H9 (cell line): Measurements from ENCODE around the gene SNX1. TPM values are rescaled to one million over a fixed set of nuclear protein-coding genes. Genes with fewer than 3 reads are reported as not detected.
A peak's percentile ranks its signal among the peaks of the same experiment; 100 is the strongest.

Experiments
- DNase-seq: peaks from one replicate; pipeline ENCODE4 v3.0.0-alpha.2; 2017
- H2AFZ ChIP-seq: one replicate; pipeline ENCODE4 v1.6.1; 2013; ENCODE audit warnings: mild to moderate bottlenecking, low read length, control low read depth, moderate library complexity
- H2AK5ac ChIP-seq: 2 replicates; pipeline ENCODE4 v1.6.1; 2013; ENCODE audit warnings: low read length, control low read depth, mixed read lengths; ENCODE audit not compliant: insufficient read length
- H2BK120ac ChIP-seq: one replicate; pipeline ENCODE4 v1.6.1; 2013; ENCODE audit warnings: low read depth, mild to moderate bottlenecking, low read length, control low read depth, inconsistent platforms; ENCODE audit not compliant: poor library complexity, severe bottlenecking
- H2BK12ac ChIP-seq: 2 replicates; pipeline ENCODE4 v1.6.1; 2013; ENCODE audit warnings: low read length, control low read depth, mixed read lengths, low read depth; ENCODE audit not compliant: insufficient read length
- H2BK15ac ChIP-seq: 2 replicates; pipeline ENCODE4 v1.6.1; 2013; ENCODE audit warnings: low read depth, low read length, control low read depth
- H2BK20ac ChIP-seq: one replicate; pipeline ENCODE4 v1.6.1; 2013; ENCODE audit warnings: low read depth, mild to moderate bottlenecking, low read length, control low read depth, inconsistent platforms; ENCODE audit not compliant: poor library complexity, severe bottlenecking
- H2BK5ac ChIP-seq: 2 replicates; pipeline ENCODE4 v1.6.1; 2013; ENCODE audit warnings: low read length, control low read depth, mixed read lengths; ENCODE audit not compliant: insufficient read length
- H3K14ac ChIP-seq: 2 replicates; pipeline ENCODE4 v1.6.1; 2013; ENCODE audit warnings: low read length, control low read depth; ENCODE audit not compliant: insufficient read depth
- H3K18ac ChIP-seq: 2 replicates; pipeline ENCODE4 v1.6.1; 2013; ENCODE audit warnings: low read depth, mild to moderate bottlenecking, mixed read lengths, low read length, control low read depth; ENCODE audit not compliant: insufficient read length
- H3K23ac ChIP-seq: 2 replicates; pipeline ENCODE4 v1.6.1; 2013; ENCODE audit warnings: low read length, control low read depth, mixed read lengths, low read depth; ENCODE audit not compliant: insufficient read length
- H3K23me2 ChIP-seq: 2 replicates; pipeline ENCODE4 v1.6.1; 2013; ENCODE audit warnings: low read depth, mild to moderate bottlenecking, mixed read lengths, low read length, control low read depth; ENCODE audit not compliant: insufficient read length, poor library complexity, severe bottlenecking
- H3K27ac ChIP-seq: 2 replicates; pipeline ENCODE4 v1.5.1; 2013; ENCODE audit warnings: low read length, control low read depth, mixed read lengths, low read depth; ENCODE audit not compliant: insufficient read length
- H3K27me3 ChIP-seq: 2 replicates; pipeline ENCODE4 v1.6.1; 2013; ENCODE audit warnings: low read length, control low read depth, inconsistent platforms; ENCODE audit not compliant: insufficient read depth
- H3K4ac ChIP-seq: 2 replicates; pipeline ENCODE4 v1.6.1; 2013; ENCODE audit warnings: low read depth, mild to moderate bottlenecking, control low read depth, inconsistent platforms, low read length, moderate library complexity
- H3K4me1 ChIP-seq: 2 replicates; pipeline ENCODE4 v1.6.1; 2013; ENCODE audit warnings: low read length, control low read depth, inconsistent platforms; ENCODE audit not compliant: insufficient read depth
- H3K4me2 ChIP-seq: 2 replicates; pipeline ENCODE4 v1.6.1; 2013; ENCODE audit warnings: low read length, control low read depth, mixed read lengths; ENCODE audit not compliant: insufficient read length, insufficient read depth
- H3K56ac ChIP-seq: 2 replicates; pipeline ENCODE4 v1.6.1; 2013; ENCODE audit warnings: low read depth, mild to moderate bottlenecking, mixed read lengths, low read length, control low read depth; ENCODE audit not compliant: insufficient read length
- H3K79me1 ChIP-seq: 2 replicates; pipeline ENCODE4 v1.6.1; 2013; ENCODE audit warnings: low read depth, mild to moderate bottlenecking, moderate library complexity, low read length, control low read depth, inconsistent platforms; ENCODE audit not compliant: insufficient read depth, poor library complexity, severe bottlenecking
- H3K79me2 ChIP-seq: 2 replicates; pipeline ENCODE4 v1.6.1; 2013; ENCODE audit warnings: low read length, control low read depth, inconsistent platforms; ENCODE audit not compliant: insufficient read depth
- H3K9ac ChIP-seq: 2 replicates; pipeline ENCODE4 v1.6.1; 2013; ENCODE audit warnings: low read length, control low read depth, mixed read lengths; ENCODE audit not compliant: insufficient read length; ENCODE audit errors: extremely low read depth
- H3K9me3 ChIP-seq: one replicate; pipeline ENCODE4 v1.6.1; 2013; ENCODE audit warnings: low read depth, low read length, inconsistent platforms; ENCODE audit not compliant: control insufficient read depth
- H3T11ph ChIP-seq: one replicate; pipeline ENCODE4 v1.6.1; 2013; ENCODE audit warnings: mild to moderate bottlenecking, low read length, control low read depth, inconsistent platforms
- H4K20me1 ChIP-seq: one replicate; pipeline ENCODE4 v1.6.1; 2013; ENCODE audit not compliant: control insufficient read depth, insufficient read length, insufficient read depth
- H4K5ac ChIP-seq: 2 replicates; pipeline ENCODE4 v1.6.1; 2013; ENCODE audit warnings: low read depth, mild to moderate bottlenecking, mixed read lengths, low read length, control low read depth; ENCODE audit not compliant: insufficient read length
- H4K8ac ChIP-seq: replicated peaks from 2 replicates; pipeline ENCODE4 v1.6.1; 2013; ENCODE audit warnings: low read length, control low read depth, mixed read lengths, low read depth; ENCODE audit not compliant: insufficient read length
- H4K91ac ChIP-seq: 2 replicates; pipeline ENCODE4 v1.6.1; 2013; ENCODE audit warnings: low read depth, mild to moderate bottlenecking, moderate library complexity, mixed read lengths, low read length, control low read depth; ENCODE audit not compliant: insufficient read length
- H3K27ac Mint-ChIP-seq, 3 experiments: 2 replicates in 2 of 3; 3 replicates in 1 of 3; pipeline ENCODE4 v1.8.0; 2020 to 2021; ENCODE audit warnings: mixed read lengths in 3 of 3, mild to moderate bottlenecking in 1 of 3, moderate library complexity in 1 of 3
- H3K27me3 Mint-ChIP-seq: 2 replicates; pipeline ENCODE4 v1.8.0; 2021; ENCODE audit warnings: low read depth, mild to moderate bottlenecking, moderate library complexity, mixed read lengths
- H3K36me3 Mint-ChIP-seq, 3 experiments: 2 replicates in 2 of 3; 3 replicates in 1 of 3; pipeline ENCODE4 v1.8.0; 2020 to 2021; ENCODE audit warnings: low read depth in 3 of 3, mixed read lengths in 3 of 3; ENCODE audit not compliant: insufficient read depth in 1 of 3
- H3K4me1 Mint-ChIP-seq, 2 experiments: 2 replicates each; pipeline ENCODE4 v1.8.0; 2020; ENCODE audit warnings: mixed read lengths in 2 of 2
- H3K4me3 Mint-ChIP-seq, 2 experiments: 2 replicates in 1 of 2; 3 replicates in 1 of 2; pipeline ENCODE4 v1.8.0; 2020 to 2021; ENCODE audit warnings: mild to moderate bottlenecking in 2 of 2, mixed read lengths in 2 of 2, moderate library complexity in 1 of 2
- H3K9me3 Mint-ChIP-seq, 2 experiments: 2 replicates in 1 of 2; 3 replicates in 1 of 2; pipeline ENCODE4 v1.8.0; 2020; ENCODE audit warnings: mild to moderate bottlenecking in 2 of 2, mixed read lengths in 2 of 2, moderate library complexity in 1 of 2
- WGBS: extraction: QIAGEN DNeasy Blood & Tissue Kit; methylation state at CpG from one replicate; pipeline ENCODE4 v1.1.7; 2013; ENCODE audit warnings: missing lambda C conversion rate, low lambda C conversion rate, mixed read lengths; ENCODE audit not compliant: insufficient read length; ENCODE audit errors: extremely low coverage; 5-methylcytosine and 5-hydroxymethylcytosine counted together
- total RNA-seq: library from RNA; stranded (reverse); gene quantifications from 2 replicates; pipeline ENCODE4 v1.2.1, GENCODE V29; 2021
- TF ChIP-seq, protein P1 (sequence below): fragments of 200-600 bp; sonication (generic); conservative IDR thresholded peaks from 3 replicates; pipeline ENCODE4 v1.8.0; 2021; ENCODE audit warnings: antibody characterized with exemption, mild to moderate bottlenecking

SNX1 gene
- total RNA-seq, 1 experiment from 2014 or later = 58.8 TPM

DNA sequence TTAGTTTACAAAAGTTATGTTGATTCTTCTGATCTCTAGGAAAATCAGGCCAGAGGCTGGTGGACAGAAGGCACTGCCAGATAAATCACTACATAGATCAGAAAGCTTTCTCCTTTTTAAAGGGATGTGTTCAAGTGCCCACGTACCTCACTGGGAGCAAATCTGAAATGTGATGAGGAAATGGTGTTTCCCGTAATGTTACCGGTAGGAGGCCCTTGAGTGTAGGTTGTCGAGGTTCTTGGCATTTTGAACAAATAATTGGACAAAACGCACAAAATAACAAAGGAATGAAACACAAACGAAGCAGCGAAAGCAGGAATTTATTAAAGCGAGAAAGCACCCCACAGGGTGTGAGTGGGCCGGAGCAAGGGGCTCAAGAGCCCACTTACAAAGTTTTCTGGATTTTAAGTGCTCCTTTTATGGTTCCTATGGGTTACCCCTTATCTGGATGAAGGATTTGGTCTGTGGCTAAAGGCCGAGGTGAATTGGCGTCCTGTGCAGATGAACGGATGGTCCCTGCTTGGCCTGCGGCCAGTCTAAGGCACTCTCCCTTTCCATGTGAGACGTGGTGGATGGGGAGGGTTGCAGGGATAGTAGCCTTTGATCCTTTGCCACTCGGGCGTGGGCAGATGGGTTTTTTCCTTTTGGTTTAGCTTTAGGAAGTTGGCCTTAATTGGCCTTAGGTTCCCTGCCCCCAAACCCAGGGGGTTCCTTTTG is 1.0 kb downstream of the SNX1 start:
- Histone ChIP-seq H3K79me2 (peaks cover 2% of the 10 kb centered on the region; the same call in 1 of the 2 replicates), H3K56ac (no peak overlapping the region), H3K23ac (no peak overlapping the region), H4K5ac (no peak overlapping the region), H2AK5ac (no peak overlapping the region), H3K18ac (no peak overlapping the region), H4K20me1 (no peaks in the 10 kb centered on the region), H3K79me1 (peaks cover 5% of the 10 kb centered on the region), H3K9me3 (no peaks in the 10 kb centered on the region), H3T11ph (no peak overlapping the region), H3K4me2 (peak overlapping the region; percentile 94), H4K8ac (no peak overlapping the region), H3K27me3 (no peaks in the 10 kb centered on the region), H2BK5ac (no peak overlapping the region), H3K4me1 (no peaks in the 10 kb centered on the region), H3K9ac (peak overlapping the region; percentile 62), H3K4ac (no peak overlapping the region), H2AFZ (no peak overlapping the region), H2BK12ac (no peak overlapping the region), H2BK120ac (no peak overlapping the region), H3K23me2 (peaks cover 12% of the 10 kb centered on the region), H4K91ac (no peak overlapping the region), H3K27ac (no peak overlapping the region), H2BK20ac (no peak overlapping the region), H3K14ac (no peak overlapping the region), H2BK15ac (no peak overlapping the region)
- Mint-ChIP-seq H3K27ac (peak overlapping the region in 2 of 3 experiments; percentile 24 to 91; a peak in 2 of 7 replicates), H3K4me1 (peaks cover 28 to 46% of the 10 kb centered on the region in 2 experiments), H3K9me3 (no peaks in the 10 kb centered on the region), H3K27me3 (no peaks in the 10 kb centered on the region), H3K36me3 (peaks cover 0 to 4% (median 1%) of the 10 kb centered on the region in 3 experiments; a peak in 2 of 7 replicates), H3K4me3 (peak overlapping the region; percentile 95 to 99)
- DNase-seq = no peak
- TF ChIP-seq, protein P1, sequence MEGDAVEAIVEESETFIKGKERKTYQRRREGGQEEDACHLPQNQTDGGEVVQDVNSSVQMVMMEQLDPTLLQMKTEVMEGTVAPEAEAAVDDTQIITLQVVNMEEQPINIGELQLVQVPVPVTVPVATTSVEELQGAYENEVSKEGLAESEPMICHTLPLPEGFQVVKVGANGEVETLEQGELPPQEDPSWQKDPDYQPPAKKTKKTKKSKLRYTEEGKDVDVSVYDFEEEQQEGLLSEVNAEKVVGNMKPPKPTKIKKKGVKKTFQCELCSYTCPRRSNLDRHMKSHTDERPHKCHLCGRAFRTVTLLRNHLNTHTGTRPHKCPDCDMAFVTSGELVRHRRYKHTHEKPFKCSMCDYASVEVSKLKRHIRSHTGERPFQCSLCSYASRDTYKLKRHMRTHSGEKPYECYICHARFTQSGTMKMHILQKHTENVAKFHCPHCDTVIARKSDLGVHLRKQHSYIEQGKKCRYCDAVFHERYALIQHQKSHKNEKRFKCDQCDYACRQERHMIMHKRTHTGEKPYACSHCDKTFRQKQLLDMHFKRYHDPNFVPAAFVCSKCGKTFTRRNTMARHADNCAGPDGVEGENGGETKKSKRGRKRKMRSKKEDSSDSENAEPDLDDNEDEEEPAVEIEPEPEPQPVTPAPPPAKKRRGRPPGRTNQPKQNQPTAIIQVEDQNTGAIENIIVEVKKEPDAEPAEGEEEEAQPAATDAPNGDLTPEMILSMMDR = peak; percentile 35; the same call in 2 of the 3 replicates
- no CpG with 5 or more reads among the region's 16 CpGs for WGBS
